Heart left ventricle (tissue), 13 donors: ENCODE data around the gene KRT6A.

Experiments used
- POLR2A ChIP-seq, 2 donors: fragments of 450-650 bp; IDR thresholded peaks; one replicate each; pipeline ENCODE4 v1.6.1; 2017; ENCODE audit warnings: antibody characterized with exemption in 2 of 2, mild to moderate bottlenecking in 2 of 2, moderate library complexity in 2 of 2
- TF ChIP-seq, protein P1 (sequence below), 12 donors: fragments of 200-600 bp; sonication (generic) in 4 of 12; IDR thresholded peaks; one replicate each; pipeline versions ENCODE4 v1.5.0 to v1.8.0; 2018 to 2022; ENCODE audit warnings: antibody characterized with exemption in 12 of 12, mild to moderate bottlenecking in 5 of 12
- donor health status: ischemic (EF 13 %, LVEDD 7.1; RV severe dilation, severe dysfunction).
- donor health status: DM: no; HTN: yes; CAD: no.
- donor health status: DM: no; HTN: no; CAD: no.
- donor health status: ischemic (EF 25% LVEDD 6.9; RV normal size, moderate dysfunction).
- donor health status: ischemic (EF 25% LVEDD 5.7; RV mildly dilated, moderate dysfunction).
- donor health status: ischemic (EF 35%, LVEDD 5.7; RV mildly dilated, moderate dysfunction).
- donor health status: nonischemic (EF 11% LVEDD 7.7; RV severe dilation, severe dysfunction).
- donor health status: DM: yes; HTN: yes; CAD: no.
- donor health status: PGD.
- donor health status: ischemic (EF 29% LVEDD 5.4; RV normal size, mild dysfunction).
- donor health status: nonischemic (EF 23%, LVEDD 6.1; RV moderate dilation, normal function).

DNA sequence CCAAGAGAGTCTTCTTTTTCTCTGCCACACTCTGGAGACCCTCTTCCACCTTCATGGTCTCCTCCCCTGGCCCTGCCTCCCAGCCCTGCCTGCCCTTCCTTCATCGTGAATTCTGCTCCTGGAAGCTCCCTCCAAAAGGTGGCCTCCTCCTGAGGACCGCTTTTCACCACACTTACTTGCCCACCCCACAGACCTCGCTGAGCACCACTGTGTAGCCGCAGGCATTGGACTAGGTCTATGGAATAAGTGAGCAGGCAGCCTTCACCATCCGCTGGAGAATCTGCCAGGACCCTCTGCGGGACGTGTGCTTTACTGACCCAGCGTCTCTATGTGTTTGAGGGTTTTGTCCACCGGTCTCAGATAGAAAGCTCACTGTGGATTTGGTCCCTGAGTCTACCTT is 36.8 kb upstream of the KRT6A start:
- TF ChIP-seq, protein P1, sequence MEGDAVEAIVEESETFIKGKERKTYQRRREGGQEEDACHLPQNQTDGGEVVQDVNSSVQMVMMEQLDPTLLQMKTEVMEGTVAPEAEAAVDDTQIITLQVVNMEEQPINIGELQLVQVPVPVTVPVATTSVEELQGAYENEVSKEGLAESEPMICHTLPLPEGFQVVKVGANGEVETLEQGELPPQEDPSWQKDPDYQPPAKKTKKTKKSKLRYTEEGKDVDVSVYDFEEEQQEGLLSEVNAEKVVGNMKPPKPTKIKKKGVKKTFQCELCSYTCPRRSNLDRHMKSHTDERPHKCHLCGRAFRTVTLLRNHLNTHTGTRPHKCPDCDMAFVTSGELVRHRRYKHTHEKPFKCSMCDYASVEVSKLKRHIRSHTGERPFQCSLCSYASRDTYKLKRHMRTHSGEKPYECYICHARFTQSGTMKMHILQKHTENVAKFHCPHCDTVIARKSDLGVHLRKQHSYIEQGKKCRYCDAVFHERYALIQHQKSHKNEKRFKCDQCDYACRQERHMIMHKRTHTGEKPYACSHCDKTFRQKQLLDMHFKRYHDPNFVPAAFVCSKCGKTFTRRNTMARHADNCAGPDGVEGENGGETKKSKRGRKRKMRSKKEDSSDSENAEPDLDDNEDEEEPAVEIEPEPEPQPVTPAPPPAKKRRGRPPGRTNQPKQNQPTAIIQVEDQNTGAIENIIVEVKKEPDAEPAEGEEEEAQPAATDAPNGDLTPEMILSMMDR (IDR thresholded peaks at IDR 0.05), result no peak
- TF ChIP-seq POLR2A (IDR thresholded peaks at IDR 0.05), result no peak
